Breast epithelium (tissue), 4 donors: ENCODE measurements around the gene PLXNB2. TPM values are rescaled to one million over a fixed set of nuclear protein-coding genes. Genes with fewer than 3 reads are reported as not detected.

Experiments used
- DNase-seq, 2 donors: peaks; one replicate each; pipeline ENCODE4 v3.0.0-alpha.2; 2019; ENCODE audit warnings: low spot score in 2 of 2
- H3K27ac ChIP-seq, 2 donors: fragments of 200-600 bp; sonication (generic) in 1 of 2; one replicate each; pipeline ENCODE4 v1.5.1; 2016 to 2019; ENCODE audit warnings: mild to moderate bottlenecking in 1 of 2
- H3K27me3 ChIP-seq, 2 donors: fragments of 200-600 bp; sonication (generic) in 1 of 2; one replicate each; pipeline versions ENCODE4 v1.5.1 to v1.6.0; 2017 to 2019; ENCODE audit warnings: control low read depth in 1 of 2, mild to moderate bottlenecking in 1 of 2
- H3K36me3 ChIP-seq: fragments of 200-600 bp; one replicate; pipeline ENCODE4 v1.5.1; 2019
- H3K4me1 ChIP-seq, 2 donors: fragments of 200-600 bp; sonication (generic); one replicate each; pipeline ENCODE4 v1.5.1; 2016 to 2019; ENCODE audit warnings: control low read depth in 1 of 2
- H3K4me3 ChIP-seq, 3 donors: fragments of 200-600 bp; sonication (generic); 1 replicate in 2 of 3; 2 replicates in 1 of 3; pipeline ENCODE4 v1.5.1; 2016 to 2019; ENCODE audit warnings: mild to moderate bottlenecking in 3 of 3, moderate library complexity in 2 of 3
- H3K9me3 ChIP-seq, 2 donors: fragments of 200-600 bp; sonication (generic) in 1 of 2; one replicate each; pipeline ENCODE4 v1.5.1; 2016 to 2019; ENCODE audit warnings: control low read depth in 1 of 2
- CTCF ChIP-seq, 3 donors: fragments of 450-650 bp; IDR thresholded peaks; one replicate each; pipeline ENCODE4 v1.5.1; 2016 to 2017; ENCODE audit warnings: antibody characterized with exemption in 3 of 3, mild to moderate bottlenecking in 3 of 3, moderate library complexity in 3 of 3
- POLR2A ChIP-seq: fragments of 450-650 bp; IDR thresholded peaks from one replicate; pipeline ENCODE4 v1.6.1; 2016; ENCODE audit warnings: antibody characterized with exemption, mild to moderate bottlenecking, moderate library complexity
- POLR2AphosphoS5 ChIP-seq, 3 donors: sonication (generic); formaldehyde crosslinking; IDR thresholded peaks; one replicate each; pipeline ENCODE4 v1.6.1; 2017; ENCODE audit warnings: antibody characterized with exemption in 3 of 3
- intact Hi-C: fragments of 100-400 bp; cut with DNase I; formaldehyde crosslinking; loops from one replicate; pipeline ENCODE4 v1.15.1; 2023; ENCODE audit warnings: low total_unique reads
- total RNA-seq, 3 donors: library from RNA; depleted of rRNA; stranded (reverse); fragments of >200 nt; gene quantifications; one replicate each; pipeline ENCODE4 v1.1.0, GENCODE V29; 2016

The PLXNB2 gene
- total RNA-seq, 3 donors from 2014 or later, result 79.0 to 137 (median 122) TPM

DNA sequence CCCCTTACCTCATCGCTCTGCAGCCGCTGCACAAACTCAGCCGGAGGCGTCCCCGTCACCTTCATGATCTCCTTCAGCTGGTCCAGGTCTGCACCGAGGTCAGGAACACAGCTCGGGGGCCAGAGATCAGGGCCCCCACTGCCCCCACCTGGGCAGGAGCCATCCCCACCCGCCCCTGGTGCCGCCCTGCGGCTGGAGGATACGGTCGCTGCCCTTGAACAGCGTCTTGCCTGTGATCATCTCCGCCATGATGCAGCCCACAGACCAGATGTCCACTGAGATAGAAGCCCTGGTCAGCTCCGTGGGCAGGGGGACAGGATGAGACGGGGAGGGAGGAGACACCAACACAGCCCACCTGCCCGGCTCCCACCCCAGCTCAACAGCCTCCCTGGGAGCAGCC lies 51.8 kb downstream of the PLXNB2 start:
- no peak overlapping the region for H3K27ac ChIP-seq
- intact Hi-C loops, result loop anchor here (10.0 kb wide), 1 partner anchor 249 kb away; the partner anchor contains the start of genes LMF2 and NCAPH2
- H3K4me3 ChIP-seq, result no peak overlapping the region
- no peak for DNase-seq
- peaks cover 0 to 11% of the 10 kb centered on the region in 2 donors for H3K27me3 ChIP-seq
- peaks cover under 1% of the 10 kb centered on the region in 2 donors for H3K4me1 ChIP-seq
- H3K36me3 ChIP-seq, result no peaks in the 10 kb centered on the region
- no peak for TF ChIP-seq POLR2AphosphoS5 (IDR thresholded peaks at IDR 0.05)
- no peak for TF ChIP-seq CTCF (IDR thresholded peaks at IDR 0.05)
- no peak for TF ChIP-seq POLR2A
- H3K9me3 ChIP-seq, result no peaks in the 10 kb centered on the region

DNA sequence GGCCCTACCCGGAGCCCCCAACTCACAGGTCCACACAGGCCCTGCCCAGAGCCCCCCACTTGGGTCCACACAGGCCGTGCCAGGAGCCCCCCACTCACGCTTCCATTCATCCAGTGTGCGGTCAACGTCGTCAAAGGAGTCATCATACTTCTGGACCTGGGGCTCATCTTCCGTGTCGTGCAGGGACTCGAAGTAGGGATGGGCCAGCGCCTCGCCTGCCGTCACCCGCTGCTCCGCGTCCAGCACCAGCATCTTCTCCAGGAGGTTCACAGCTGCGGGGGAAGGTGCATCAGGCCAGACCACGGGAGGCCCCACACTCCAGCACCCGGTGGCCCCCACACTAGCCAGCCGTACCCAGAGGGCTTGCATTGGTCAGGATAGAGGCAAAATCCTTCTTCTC lies 52.3 kb downstream of the PLXNB2 start:
- intact Hi-C loops, result loop anchor here (10.0 kb wide), 1 partner anchor 250 kb away; the partner anchor contains the start of genes LMF2 and NCAPH2
- Histone ChIP-seq H3K27ac (no peak overlapping the region), H3K4me3 (no peak overlapping the region), H3K9me3 (no peaks in the 10 kb centered on the region), H3K36me3 (no peaks in the 10 kb centered on the region), H3K4me1 (peaks cover 5 to 6% of the 10 kb centered on the region in 2 donors), H3K27me3 (peaks cover 0 to 6% of the 10 kb centered on the region in 2 donors)
- no peak for DNase-seq
- TF ChIP-seq POLR2A (no peak), POLR2AphosphoS5 (IDR thresholded peaks at IDR 0.05) (no peak), CTCF (IDR thresholded peaks at IDR 0.05) (no peak)

DNA sequence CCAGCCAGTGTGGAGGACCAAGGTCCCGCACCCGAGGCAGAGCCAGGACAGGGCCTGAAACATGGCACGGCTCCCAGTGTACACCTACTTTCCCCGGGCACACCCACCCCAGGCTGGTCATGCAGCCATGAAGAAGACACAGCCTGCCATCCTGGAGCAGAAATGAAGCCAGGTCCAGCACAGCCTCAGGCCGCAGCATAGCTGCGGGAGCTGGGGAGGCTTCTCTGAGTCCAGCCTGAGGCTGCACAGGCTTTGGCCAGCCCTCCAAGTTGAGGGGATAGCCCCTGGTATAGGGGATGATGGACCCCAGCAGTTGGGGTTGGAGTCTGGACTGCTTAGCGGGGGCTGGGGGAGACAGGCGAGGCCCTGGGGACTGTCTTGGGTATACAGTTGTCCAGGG lies 53.5 kb downstream of the PLXNB2 start:
- intact Hi-C loops, result loop anchor here (10.0 kb wide), 1 partner anchor 251 kb away; the partner anchor contains the start of genes LMF2 and NCAPH2
- no peak for DNase-seq
- H3K27me3 ChIP-seq, result peaks cover 0 to 6% of the 10 kb centered on the region in 2 donors
- H3K36me3 ChIP-seq, result no peaks in the 10 kb centered on the region
- H3K27ac ChIP-seq, result no peak overlapping the region
- H3K4me1 ChIP-seq, result peaks cover 9 to 11% of the 10 kb centered on the region in 2 donors
- no peaks in the 10 kb centered on the region for H3K9me3 ChIP-seq
- no peak for TF ChIP-seq POLR2AphosphoS5 (IDR thresholded peaks at IDR 0.05)
- TF ChIP-seq POLR2A, result no peak
- TF ChIP-seq CTCF (IDR thresholded peaks at IDR 0.05), result no peak
- H3K4me3 ChIP-seq, result no peak overlapping the region

- no peak overlapping the region for H3K27ac ChIP-seq
- H3K36me3 ChIP-seq, result no peaks in the 10 kb centered on the region
- peaks cover 9 to 11% of the 10 kb centered on the region in 2 donors for H3K4me1 ChIP-seq
- peaks cover 0 to 6% of the 10 kb centered on the region in 2 donors for H3K27me3 ChIP-seq
- no peaks in the 10 kb centered on the region for H3K9me3 ChIP-seq
- DNase-seq, result no peak
- no peak for TF ChIP-seq POLR2AphosphoS5 (IDR thresholded peaks at IDR 0.05)
- TF ChIP-seq POLR2A, result no peak
- TF ChIP-seq CTCF (IDR thresholded peaks at IDR 0.05), result no peak
- intact Hi-C loops, result loop anchor here (10.0 kb wide), 1 partner anchor 252 kb away; the partner anchor contains the start of genes LMF2 and NCAPH2
- no peak overlapping the region for H3K4me3 ChIP-seq
Measured at GRCh38 chr22:50253046-50253915, 54.2 kb downstream of the PLXNB2 start.
